HEK293 (cell line): ENCODE data around the gene PPP1R2B.

Experiments used
- CTCF ChIA-PET: fragments of 350-600 bp; formaldehyde crosslinking; extraction: SDS; loops from one replicate; lab custom pipeline; 2021; ENCODE audit warnings: antibody characterized with exemption; lab: Yijun Ruan, JAX
- POLR2A ChIA-PET: fragments of 300-600 bp; formaldehyde crosslinking; extraction: SDS; loops from one replicate; lab custom pipeline; 2020; ENCODE audit warnings: antibody characterized with exemption, inconsistent platforms; lab: Yijun Ruan, JAX
- H3K27ac ChIP-seq: fragments of 200-500 bp; sonication (Bioruptor generic); 2 replicates; pipeline ENCODE4 v1.5.1; 2014; ENCODE audit warnings: low read depth, low read length, control low read depth, inconsistent platforms; ENCODE audit errors: extremely low read depth
- H3K36me3 ChIP-seq, 2 experiments: fragments of 200-500 bp in 1 of 2; sonication (Bioruptor generic) in 1 of 2; 1 replicate in 1 of 2; 2 replicates in 1 of 2; pipeline ENCODE4 v1.5.1; 2014 to 2017; ENCODE audit warnings: inconsistent platforms in 2 of 2, low read length in 2 of 2; ENCODE audit not compliant: control insufficient read depth in 2 of 2, insufficient read depth in 1 of 2
- H3K4me1 ChIP-seq: fragments of 200-500 bp; sonication (Bioruptor generic); 2 replicates; pipeline ENCODE4 v1.5.1; 2014; ENCODE audit warnings: mild to moderate bottlenecking, low read length, inconsistent platforms; ENCODE audit not compliant: control insufficient read depth, insufficient read depth
- H3K4me3 ChIP-seq: 2 replicates; pipeline ENCODE4 v1.5.1; 2011; ENCODE audit warnings: low read depth, mild to moderate bottlenecking, control low read depth, low read length, moderate library complexity
- H3K9me3 ChIP-seq: fragments of 200-500 bp; sonication (Bioruptor generic); 2 replicates; pipeline ENCODE4 v1.5.1; 2014; ENCODE audit warnings: low read depth, low read length, inconsistent platforms; ENCODE audit not compliant: control insufficient read depth, insufficient read depth
- IKZF3 ChIP-seq: fragments of 450-650 bp; IDR thresholded peaks from 2 replicates; pipeline ENCODE4 v1.5.0; 2018; ENCODE audit warnings: missing biosample characterization, mild to moderate bottlenecking, missing genetic modification characterization, moderate library complexity
- KLF17 ChIP-seq: fragments of 450-650 bp; formaldehyde crosslinking; IDR thresholded peaks from 2 replicates; pipeline ENCODE4 v1.5.1; 2016; ENCODE audit warnings: missing biosample characterization, missing genetic modification characterization
- MEIS1 ChIP-seq: sonication (generic); formaldehyde crosslinking; IDR thresholded peaks from 2 replicates; pipeline ENCODE4 v1.8.1; 2022; ENCODE audit warnings: missing genetic modification reagents, mild to moderate bottlenecking, borderline replicate concordance
- SP2 ChIP-seq: fragments of 450-650 bp; formaldehyde crosslinking; IDR thresholded peaks from 2 replicates; pipeline ENCODE4 v1.5.1; 2016; ENCODE audit warnings: missing biosample characterization, missing genetic modification characterization
- ZFP69B ChIP-seq: fragments of 450-650 bp; formaldehyde crosslinking; IDR thresholded peaks from 2 replicates; pipeline ENCODE4 v1.5.1; 2016; ENCODE audit warnings: missing biosample characterization, missing genetic modification characterization
- ZNF146 ChIP-seq: fragments of 450-650 bp; formaldehyde crosslinking; IDR thresholded peaks from 2 replicates; pipeline ENCODE4 v1.5.1; 2016; ENCODE audit warnings: missing biosample characterization, missing genetic modification characterization
- ZNF24 ChIP-seq: fragments of 450-650 bp; formaldehyde crosslinking; IDR thresholded peaks from 2 replicates; pipeline ENCODE4 v1.5.1; 2016; ENCODE audit warnings: missing biosample characterization, missing genetic modification characterization
- ZNF341 ChIP-seq: fragments of 450-650 bp; formaldehyde crosslinking; IDR thresholded peaks from 2 replicates; pipeline ENCODE4; 2016; ENCODE audit warnings: low read depth, missing biosample characterization, missing genetic modification characterization
- ZNF426 ChIP-seq: fragments of 450-650 bp; formaldehyde crosslinking; IDR thresholded peaks from 2 replicates; pipeline ENCODE4 v1.5.1; 2017; ENCODE audit warnings: missing biosample characterization, missing genetic modification characterization, mild to moderate bottlenecking, inconsistent platforms, moderate library complexity
- ZNF473 ChIP-seq: fragments of 450-650 bp; formaldehyde crosslinking; IDR thresholded peaks from 2 replicates; pipeline ENCODE4 v1.5.1; 2017; ENCODE audit warnings: missing biosample characterization, missing genetic modification characterization
- ZNF560 ChIP-seq: fragments of 450-650 bp; formaldehyde crosslinking; IDR thresholded peaks from 2 replicates; pipeline ENCODE4 v1.5.1; 2017; ENCODE audit warnings: missing biosample characterization, missing genetic modification characterization, borderline replicate concordance
- ZNF585B ChIP-seq: fragments of 450-650 bp; formaldehyde crosslinking; IDR thresholded peaks from 2 replicates; pipeline ENCODE4 v1.5.1; 2016; ENCODE audit warnings: missing biosample characterization, missing genetic modification characterization
- ZNF747 ChIP-seq: fragments of 450-650 bp; formaldehyde crosslinking; IDR thresholded peaks from 2 replicates; pipeline ENCODE4 v1.5.1; 2016; ENCODE audit warnings: missing biosample characterization, missing genetic modification characterization
- ZNF777 ChIP-seq: fragments of 450-650 bp; formaldehyde crosslinking; IDR thresholded peaks from 2 replicates; pipeline ENCODE4 v1.5.1; 2017; ENCODE audit warnings: missing biosample characterization, missing genetic modification characterization, borderline replicate concordance
- ZSCAN16 ChIP-seq: fragments of 450-650 bp; formaldehyde crosslinking; IDR thresholded peaks from 2 replicates; pipeline ENCODE4 v1.5.1; 2016; ENCODE audit warnings: missing biosample characterization, missing genetic modification characterization
- ZSCAN5A ChIP-seq: fragments of 450-650 bp; formaldehyde crosslinking; IDR thresholded peaks from 2 replicates; pipeline ENCODE4 v1.5.1; 2016; ENCODE audit warnings: missing biosample characterization, missing genetic modification characterization
- ZXDB ChIP-seq: fragments of 450-650 bp; formaldehyde crosslinking; IDR thresholded peaks from 2 replicates; pipeline ENCODE4 v1.5.1; 2016; ENCODE audit warnings: missing biosample characterization, missing genetic modification characterization
- TF ChIP-seq, protein P1 (sequence below): fragments of 450-650 bp; formaldehyde crosslinking; conservative IDR thresholded peaks from 2 replicates; pipeline ENCODE4 v1.5.1; 2016; ENCODE audit warnings: low read depth, missing biosample characterization, missing genetic modification characterization
- TF ChIP-seq, protein P2 (sequence below): fragments of 450-650 bp; formaldehyde crosslinking; IDR thresholded peaks from 2 replicates; pipeline ENCODE4 v1.5.1; 2016; ENCODE audit warnings: missing biosample characterization, missing genetic modification characterization, borderline replicate concordance

The PPP1R2B gene

GRCh38 chr5:156802501-156802900 lies 47.6 kb upstream of the PPP1R2B start:
- H3K4me3 ChIP-seq: no peak overlapping the region
- TF ChIP-seq ZNF585B (tag by site-specific recombination): no peak
- ChIA-PET CTCF (no interaction called here), POLR2A (no interaction called here)
- H3K27ac ChIP-seq: no peak overlapping the region
- H3K9me3 ChIP-seq: no peaks in the 10 kb centered on the region
- no peaks in the 10 kb centered on the region for H3K36me3 ChIP-seq
- H3K4me1 ChIP-seq: no peaks in the 10 kb centered on the region

- POLR2A ChIA-PET: no interaction called here
- H3K4me3 ChIP-seq: no peak overlapping the region
- H3K27ac ChIP-seq: no peak overlapping the region
- no peaks in the 10 kb centered on the region for H3K4me1 ChIP-seq
- TF ChIP-seq MEIS1 (CRISPR knock-in tag) (no peak), ZSCAN16 (no peak), SP2 (tag by site-specific recombination) (no peak), ZXDB (tag by site-specific recombination) (no peak), ZNF24 (no peak), ZNF146 (tag by site-specific recombination) (no peak), ZFP69B (tag by site-specific recombination) (no peak), KLF17 (tag by site-specific recombination) (no peak), ZNF777 (no peak), IKZF3 (no peak), ZNF560 (tag by site-specific recombination) (no peak), ZNF473 (tag by site-specific recombination) (no peak), ZNF426 (no peak), ZSCAN5A (no peak), ZNF747 (tag by site-specific recombination) (no peak), ZNF341 (tag by site-specific recombination) (no peak)
- TF ChIP-seq, protein P1, sequence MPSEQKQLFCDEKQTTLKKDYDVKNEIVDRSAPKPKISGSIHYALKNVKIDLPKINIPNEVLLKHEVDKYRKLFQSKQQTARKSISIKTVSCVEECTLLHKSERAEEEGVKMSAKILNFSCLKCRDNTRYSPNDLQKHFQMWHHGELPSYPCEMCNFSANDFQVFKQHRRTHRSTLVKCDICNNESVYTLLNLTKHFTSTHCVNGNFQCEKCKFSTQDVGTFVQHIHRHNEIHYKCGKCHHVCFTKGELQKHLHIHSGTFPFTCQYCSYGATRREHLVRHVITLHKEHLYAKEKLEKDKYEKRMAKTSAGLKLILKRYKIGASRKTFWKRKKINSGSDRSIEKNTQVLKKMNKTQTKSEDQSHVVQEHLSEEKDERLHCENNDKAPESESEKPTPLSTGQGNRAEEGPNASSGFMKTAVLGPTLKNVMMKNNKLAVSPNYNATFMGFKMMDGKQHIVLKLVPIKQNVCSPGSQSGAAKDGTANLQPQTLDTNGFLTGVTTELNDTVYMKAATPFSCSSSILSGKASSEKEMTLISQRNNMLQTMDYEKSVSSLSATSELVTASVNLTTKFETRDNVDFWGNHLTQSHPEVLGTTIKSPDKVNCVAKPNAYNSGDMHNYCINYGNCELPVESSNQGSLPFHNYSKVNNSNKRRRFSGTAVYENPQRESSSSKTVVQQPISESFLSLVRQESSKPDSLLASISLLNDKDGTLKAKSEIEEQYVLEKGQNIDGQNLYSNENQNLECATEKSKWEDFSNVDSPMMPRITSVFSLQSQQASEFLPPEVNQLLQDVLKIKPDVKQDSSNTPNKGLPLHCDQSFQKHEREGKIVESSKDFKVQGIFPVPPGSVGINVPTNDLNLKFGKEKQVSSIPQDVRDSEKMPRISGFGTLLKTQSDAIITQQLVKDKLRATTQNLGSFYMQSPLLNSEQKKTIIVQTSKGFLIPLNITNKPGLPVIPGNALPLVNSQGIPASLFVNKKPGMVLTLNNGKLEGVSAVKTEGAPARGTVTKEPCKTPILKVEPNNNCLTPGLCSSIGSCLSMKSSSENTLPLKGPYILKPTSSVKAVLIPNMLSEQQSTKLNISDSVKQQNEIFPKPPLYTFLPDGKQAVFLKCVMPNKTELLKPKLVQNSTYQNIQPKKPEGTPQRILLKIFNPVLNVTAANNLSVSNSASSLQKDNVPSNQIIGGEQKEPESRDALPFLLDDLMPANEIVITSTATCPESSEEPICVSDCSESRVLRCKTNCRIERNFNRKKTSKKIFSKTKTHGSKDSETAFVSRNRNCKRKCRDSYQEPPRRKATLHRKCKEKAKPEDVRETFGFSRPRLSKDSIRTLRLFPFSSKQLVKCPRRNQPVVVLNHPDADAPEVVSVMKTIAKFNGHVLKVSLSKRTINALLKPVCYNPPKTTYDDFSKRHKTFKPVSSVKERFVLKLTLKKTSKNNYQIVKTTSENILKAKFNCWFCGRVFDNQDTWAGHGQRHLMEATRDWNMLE (tag by site-specific recombination): no peak
- TF ChIP-seq, protein P2, sequence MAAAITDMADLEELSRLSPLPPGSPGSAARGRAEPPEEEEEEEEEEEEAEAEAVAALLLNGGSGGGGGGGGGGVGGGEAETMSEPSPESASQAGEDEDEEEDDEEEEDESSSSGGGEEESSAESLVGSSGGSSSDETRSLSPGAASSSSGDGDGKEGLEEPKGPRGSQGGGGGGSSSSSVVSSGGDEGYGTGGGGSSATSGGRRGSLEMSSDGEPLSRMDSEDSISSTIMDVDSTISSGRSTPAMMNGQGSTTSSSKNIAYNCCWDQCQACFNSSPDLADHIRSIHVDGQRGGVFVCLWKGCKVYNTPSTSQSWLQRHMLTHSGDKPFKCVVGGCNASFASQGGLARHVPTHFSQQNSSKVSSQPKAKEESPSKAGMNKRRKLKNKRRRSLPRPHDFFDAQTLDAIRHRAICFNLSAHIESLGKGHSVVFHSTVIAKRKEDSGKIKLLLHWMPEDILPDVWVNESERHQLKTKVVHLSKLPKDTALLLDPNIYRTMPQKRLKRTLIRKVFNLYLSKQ (tag by site-specific recombination): no peak
- no peaks in the 10 kb centered on the region for H3K36me3 ChIP-seq
- H3K9me3 ChIP-seq: no peaks in the 10 kb centered on the region
- CTCF ChIA-PET: no interaction called here
Observed at GRCh38 chr5:156803404-156803803, 46.7 kb upstream of the PPP1R2B start.
